Measurements from ENCODE around the gene OBSCN. TPM values are rescaled to one million over a fixed set of nuclear protein-coding genes. Genes with fewer than 3 reads are reported as not detected.

The OBSCN gene
- total and polyA plus RNA-seq, 2 donors: 10.1 to 75.9 TPM

DNA sequence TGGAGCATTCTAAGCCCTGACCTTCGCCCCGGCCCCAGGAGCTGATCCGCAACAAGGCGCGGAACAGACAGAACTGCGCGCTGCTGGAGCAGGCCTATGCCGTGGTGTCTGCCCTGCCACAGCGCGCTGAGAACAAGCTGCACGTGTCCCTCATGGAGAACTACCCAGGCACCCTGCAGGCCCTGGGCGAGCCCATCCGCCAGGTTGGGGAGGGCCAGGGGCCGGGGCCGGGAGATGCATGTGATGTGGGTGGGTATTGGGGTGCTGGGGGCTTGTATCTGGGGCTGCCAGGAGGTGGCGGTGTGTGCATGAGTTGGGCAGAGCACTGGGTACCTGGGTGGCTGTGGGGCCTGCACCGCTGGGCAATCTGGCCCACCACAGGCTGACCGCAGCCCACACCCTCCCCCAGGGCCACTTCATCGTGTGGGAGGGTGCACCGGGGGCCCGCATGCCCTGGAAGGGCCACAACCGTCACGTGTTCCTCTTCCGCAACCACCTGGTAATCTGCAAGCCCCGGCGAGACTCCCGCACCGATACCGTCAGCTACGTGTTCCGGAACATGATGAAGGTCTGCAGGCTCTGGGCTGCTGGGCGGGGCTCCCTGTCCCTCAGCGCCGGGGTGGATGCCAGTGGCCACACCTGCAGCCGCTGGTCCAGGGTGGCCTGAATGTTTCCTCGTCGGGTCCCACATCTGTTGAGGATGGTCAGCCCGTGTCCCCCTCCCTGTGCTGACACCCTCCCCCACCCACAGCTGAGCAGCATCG lies 133.0 kb downstream of the OBSCN start:
- DNase-seq (ENCODE audit: low read depth in 6 of 9, low spot score in 9 of 9): no peak

DNA sequence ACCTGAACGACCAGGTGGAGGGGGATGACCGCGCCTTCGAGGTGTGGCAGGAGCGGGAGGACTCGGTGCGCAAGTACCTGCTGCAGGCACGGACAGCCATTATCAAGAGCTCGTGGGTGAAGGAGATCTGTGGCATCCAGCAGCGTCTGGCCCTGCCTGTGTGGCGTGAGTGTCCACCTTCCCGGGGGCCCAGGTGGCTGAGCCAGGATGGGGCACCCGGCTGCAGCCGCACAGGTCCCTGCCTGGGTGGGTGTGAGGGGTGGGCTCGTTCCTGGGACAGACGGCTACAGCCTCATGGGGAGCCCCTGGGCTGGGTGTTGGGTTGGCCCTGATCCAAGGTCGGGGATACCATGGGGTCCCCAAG lies 133.6 kb downstream of the OBSCN start:
- 96% methylated on average over 17 of the region's 17 CpGs for WGBS
- Histone ChIP-seq H3K27ac (ENCODE audit: low read depth in 1 of 2, low read length in 1 of 2) (no peak overlapping the region), H3K4me3 (ENCODE audit: low read length in 2 of 2) (no peak overlapping the region), H3K36me3 (ENCODE audit: control insufficient read depth in 2 of 2, insufficient read depth in 2 of 2, low read length in 1 of 2) (peaks cover 5 to 23% of the 10 kb centered on the region in 2 donors), H3K27me3 (ENCODE audit: control insufficient read depth in 2 of 2, insufficient read depth in 1 of 2, low read length in 1 of 2) (no peaks in the 10 kb centered on the region), H3K9me3 (ENCODE audit: control insufficient read depth in 2 of 2, insufficient read depth in 1 of 2, low read length in 1 of 2) (no peaks in the 10 kb centered on the region), H3K4me1 (ENCODE audit: control insufficient read depth in 2 of 2, insufficient read depth in 2 of 2, low read length in 2 of 2) (no peaks in the 10 kb centered on the region)
- no peak for DNase-seq (ENCODE audit: low read depth in 6 of 9, low spot score in 9 of 9)

More for the DNA sequence above, 133.0 kb downstream of the OBSCN start:
- no peaks in the 10 kb centered on the region for H3K9me3 ChIP-seq (ENCODE audit: control insufficient read depth in 2 of 2, insufficient read depth in 1 of 2, low read length in 1 of 2)
- no peaks in the 10 kb centered on the region for H3K27me3 ChIP-seq (ENCODE audit: control insufficient read depth in 2 of 2, insufficient read depth in 1 of 2, low read length in 1 of 2)
- H3K27ac ChIP-seq (ENCODE audit: low read depth in 1 of 2, low read length in 1 of 2): no peak overlapping the region
- no peaks in the 10 kb centered on the region for H3K4me1 ChIP-seq (ENCODE audit: control insufficient read depth in 2 of 2, insufficient read depth in 2 of 2, low read length in 2 of 2)
- WGBS: 95% methylated on average over 39 of the region's 39 CpGs
- no peak overlapping the region for H3K4me3 ChIP-seq (ENCODE audit: low read length in 2 of 2)
- peaks cover 5 to 23% of the 10 kb centered on the region in 2 donors for H3K36me3 ChIP-seq (ENCODE audit: control insufficient read depth in 2 of 2, insufficient read depth in 2 of 2, low read length in 1 of 2)

DNA sequence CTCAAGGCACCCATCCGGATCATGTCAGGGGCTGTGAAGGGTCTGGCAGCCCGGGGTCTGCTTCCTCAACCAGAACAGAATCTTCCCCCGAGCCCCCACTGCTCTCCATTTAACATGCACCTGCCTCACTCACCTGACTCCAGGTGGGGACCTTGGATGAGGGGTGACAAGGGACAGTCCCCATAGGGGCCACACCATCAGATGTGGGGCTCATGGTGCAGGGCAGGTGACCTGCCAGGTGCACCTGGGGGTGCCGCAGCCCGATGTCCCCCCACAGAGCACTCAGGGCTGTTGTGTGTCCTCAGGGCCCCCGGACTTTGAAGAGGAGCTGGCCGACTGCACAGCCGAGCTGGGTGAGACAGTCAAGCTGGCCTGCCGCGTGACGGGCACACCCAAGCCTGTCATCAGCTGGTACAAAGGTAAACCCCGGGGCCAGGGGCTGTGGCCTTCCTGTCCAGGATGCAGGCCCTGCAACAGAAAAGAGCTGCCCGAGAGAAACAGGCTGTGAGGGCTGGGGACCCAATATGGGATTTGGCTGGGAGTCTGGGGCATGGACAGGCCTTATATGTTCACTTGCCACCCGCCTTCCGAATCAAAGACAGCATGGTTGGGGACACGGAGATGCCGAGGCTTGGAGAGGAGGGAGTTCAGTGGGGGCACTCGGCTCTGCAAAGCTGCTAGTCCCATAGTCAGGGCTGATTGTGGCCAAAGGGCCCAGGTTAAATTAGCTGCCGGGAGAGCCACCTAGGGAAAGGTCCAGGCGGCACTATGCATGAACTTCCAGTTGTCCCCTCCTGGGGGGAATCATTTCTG lies 134.2 kb downstream of the OBSCN start:
- H3K9me3 ChIP-seq (ENCODE audit: control insufficient read depth in 2 of 2, insufficient read depth in 1 of 2, low read length in 1 of 2): no peaks in the 10 kb centered on the region
- 96% methylated on average over 20 of the region's 20 CpGs for WGBS
- no peak overlapping the region for H3K27ac ChIP-seq (ENCODE audit: low read depth in 1 of 2, low read length in 1 of 2)
- H3K4me3 ChIP-seq (ENCODE audit: low read length in 2 of 2): no peak overlapping the region
- no peaks in the 10 kb centered on the region for H3K27me3 ChIP-seq (ENCODE audit: control insufficient read depth in 2 of 2, insufficient read depth in 1 of 2, low read length in 1 of 2)
- no peak for DNase-seq (ENCODE audit: low read depth in 6 of 9, low spot score in 9 of 9)
- no peaks in the 10 kb centered on the region for H3K4me1 ChIP-seq (ENCODE audit: control insufficient read depth in 2 of 2, insufficient read depth in 2 of 2, low read length in 2 of 2)
- H3K36me3 ChIP-seq (ENCODE audit: control insufficient read depth in 2 of 2, insufficient read depth in 2 of 2, low read length in 1 of 2): peaks cover 5 to 23% of the 10 kb centered on the region in 2 donors

DNA sequence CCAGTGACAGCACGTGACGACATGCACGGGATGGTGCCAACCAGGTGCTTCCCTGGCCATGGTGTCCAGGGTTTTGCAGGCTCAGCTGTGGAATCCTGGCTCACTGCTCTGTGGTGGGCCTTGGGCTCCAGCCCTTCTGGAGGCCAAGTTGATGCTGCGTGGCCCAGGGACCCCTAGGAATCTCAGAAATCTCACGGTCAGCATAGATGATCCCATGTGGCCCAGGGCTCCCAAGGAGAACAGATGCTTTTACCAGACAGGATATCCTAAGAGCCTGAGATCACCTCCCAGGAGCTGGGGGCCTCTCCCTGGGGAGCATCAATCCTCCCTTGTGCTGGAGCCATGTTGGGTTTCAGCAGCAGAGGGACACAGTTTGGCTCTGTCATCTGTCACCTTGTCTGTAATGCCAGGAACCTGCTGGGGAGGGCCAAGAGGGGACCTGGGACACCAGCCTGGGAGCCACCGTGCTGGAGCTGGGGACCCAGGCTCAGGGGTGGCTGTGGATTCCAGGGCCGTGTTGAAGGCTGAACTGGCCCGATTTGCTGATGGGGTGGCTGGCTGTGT lies 134.9 kb downstream of the OBSCN start:
- Histone ChIP-seq H3K4me3 (ENCODE audit: low read length in 2 of 2) (no peak overlapping the region), H3K27me3 (ENCODE audit: control insufficient read depth in 2 of 2, insufficient read depth in 1 of 2, low read length in 1 of 2) (no peaks in the 10 kb centered on the region), H3K4me1 (ENCODE audit: control insufficient read depth in 2 of 2, insufficient read depth in 2 of 2, low read length in 2 of 2) (no peaks in the 10 kb centered on the region), H3K27ac (ENCODE audit: low read depth in 1 of 2, low read length in 1 of 2) (no peak overlapping the region), H3K36me3 (ENCODE audit: control insufficient read depth in 2 of 2, insufficient read depth in 2 of 2, low read length in 1 of 2) (peaks cover 5 to 23% of the 10 kb centered on the region in 2 donors), H3K9me3 (ENCODE audit: control insufficient read depth in 2 of 2, insufficient read depth in 1 of 2, low read length in 1 of 2) (no peaks in the 10 kb centered on the region)
- no peak for DNase-seq (ENCODE audit: low read depth in 6 of 9, low spot score in 9 of 9)
- WGBS: 92% methylated on average over 8 of the region's 8 CpGs

DNA sequence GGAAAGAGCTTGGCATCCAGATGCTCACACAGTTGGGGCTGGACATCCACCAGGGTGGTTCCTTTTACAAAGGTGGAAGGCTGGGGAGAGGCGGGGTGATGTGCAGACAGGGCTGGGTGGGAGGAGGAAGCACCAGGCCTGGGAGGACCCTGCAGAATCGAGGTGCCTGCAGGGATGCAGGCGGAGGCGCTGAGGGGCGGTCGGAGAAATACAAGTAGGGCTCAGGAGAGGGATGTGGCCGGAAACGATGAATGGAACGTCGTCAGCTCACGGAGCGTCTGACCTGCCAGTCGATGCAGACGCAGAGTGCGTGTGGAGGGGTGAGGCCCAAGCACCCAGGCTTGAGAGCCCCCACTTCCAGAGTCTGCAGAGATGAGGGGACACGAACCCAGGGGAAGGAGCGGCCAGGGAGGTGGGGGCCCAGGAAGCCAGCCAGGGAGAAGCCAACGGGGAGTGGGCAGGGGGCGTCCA lies 135.4 kb downstream of the OBSCN start:
- Histone ChIP-seq H3K27ac (ENCODE audit: low read depth in 1 of 2, low read length in 1 of 2) (no peak overlapping the region), H3K27me3 (ENCODE audit: control insufficient read depth in 2 of 2, insufficient read depth in 1 of 2, low read length in 1 of 2) (no peaks in the 10 kb centered on the region), H3K9me3 (ENCODE audit: control insufficient read depth in 2 of 2, insufficient read depth in 1 of 2, low read length in 1 of 2) (no peaks in the 10 kb centered on the region), H3K36me3 (ENCODE audit: control insufficient read depth in 2 of 2, insufficient read depth in 2 of 2, low read length in 1 of 2) (peaks cover 2 to 17% of the 10 kb centered on the region in 2 donors), H3K4me3 (ENCODE audit: low read length in 2 of 2) (no peak overlapping the region), H3K4me1 (ENCODE audit: control insufficient read depth in 2 of 2, insufficient read depth in 2 of 2, low read length in 2 of 2) (no peaks in the 10 kb centered on the region)
- 97% methylated on average over 19 of the region's 19 CpGs for WGBS
- no peak for DNase-seq (ENCODE audit: low read depth in 6 of 9, low spot score in 9 of 9)

DNA sequence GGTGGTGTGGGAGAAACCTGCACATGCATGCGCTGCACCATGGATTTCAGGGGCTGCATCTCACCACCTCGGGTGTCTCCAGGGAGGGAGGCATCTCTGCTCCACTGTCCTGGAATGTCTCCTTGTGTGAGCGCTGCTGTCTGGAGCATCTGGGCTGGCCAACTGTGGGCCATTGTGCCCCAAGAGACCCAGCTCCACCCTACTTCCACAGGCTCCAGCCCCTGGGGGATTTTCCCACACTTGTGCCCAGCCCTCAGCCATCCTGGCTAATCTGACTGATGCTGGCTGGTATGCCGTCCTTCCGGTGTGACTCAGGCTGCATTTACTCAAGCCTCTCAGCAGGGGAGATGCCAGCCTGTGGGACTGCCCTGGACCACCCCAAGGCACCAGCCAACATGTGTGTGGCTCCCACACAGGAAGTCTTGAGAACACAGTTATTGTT lies 136.8 kb downstream of the OBSCN start:
- WGBS: 97% methylated on average over 5 of the region's 5 CpGs
- DNase-seq (ENCODE audit: low read depth in 6 of 9, low spot score in 9 of 9): no peak
- Histone ChIP-seq H3K4me1 (ENCODE audit: control insufficient read depth in 2 of 2, insufficient read depth in 2 of 2, low read length in 2 of 2) (no peaks in the 10 kb centered on the region), H3K27me3 (ENCODE audit: control insufficient read depth in 2 of 2, insufficient read depth in 1 of 2, low read length in 1 of 2) (no peaks in the 10 kb centered on the region), H3K36me3 (ENCODE audit: control insufficient read depth in 2 of 2, insufficient read depth in 2 of 2, low read length in 1 of 2) (peaks cover 0 to 10% of the 10 kb centered on the region in 2 donors), H3K9me3 (ENCODE audit: control insufficient read depth in 2 of 2, insufficient read depth in 1 of 2, low read length in 1 of 2) (no peaks in the 10 kb centered on the region), H3K27ac (ENCODE audit: low read depth in 1 of 2, low read length in 1 of 2) (no peak overlapping the region), H3K4me3 (ENCODE audit: low read length in 2 of 2) (no peak overlapping the region)

DNA sequence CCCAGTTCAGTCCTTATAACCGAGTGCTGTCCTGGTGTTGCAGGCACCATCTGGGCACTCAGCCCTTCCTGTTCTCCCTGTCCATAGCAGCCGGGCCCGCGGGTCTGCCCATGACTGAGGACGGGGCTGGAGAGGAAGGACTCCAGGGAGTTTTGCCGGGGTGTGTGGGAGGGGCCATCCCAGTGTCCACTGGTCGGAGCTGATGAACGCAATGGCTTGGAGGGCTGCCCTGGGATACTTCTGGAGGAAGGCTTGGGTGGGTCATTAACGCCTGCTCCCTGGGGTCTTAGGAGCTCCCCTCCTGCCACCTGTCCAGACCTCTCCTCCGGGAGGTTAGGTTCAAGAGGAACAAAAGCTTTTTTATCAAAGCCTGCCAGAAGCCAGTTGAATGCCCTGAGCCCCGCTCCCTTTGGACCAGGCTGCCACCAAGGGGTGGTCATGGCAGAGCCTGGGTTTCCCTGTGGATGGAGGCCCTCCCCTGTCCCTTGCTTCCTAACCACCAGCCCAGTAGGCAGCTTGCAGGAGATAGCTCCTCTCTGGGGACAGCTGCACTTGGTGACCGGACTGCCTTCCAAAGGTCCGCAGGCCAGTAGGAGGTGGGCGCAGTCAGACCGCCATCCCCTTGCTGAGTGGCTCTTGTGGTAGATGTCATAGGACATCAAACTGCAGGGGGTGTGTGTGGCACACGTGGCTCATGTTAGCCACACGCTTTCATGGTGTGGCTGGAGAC lies 137.5 kb downstream of the OBSCN start:
- DNase-seq (ENCODE audit: low read depth in 6 of 9, low spot score in 9 of 9): no peak
- Histone ChIP-seq H3K4me1 (ENCODE audit: control insufficient read depth in 2 of 2, insufficient read depth in 2 of 2, low read length in 2 of 2) (no peaks in the 10 kb centered on the region), H3K36me3 (ENCODE audit: control insufficient read depth in 2 of 2, insufficient read depth in 2 of 2, low read length in 1 of 2) (peaks cover 0 to 7% of the 10 kb centered on the region in 2 donors), H3K27ac (ENCODE audit: low read depth in 1 of 2, low read length in 1 of 2) (no peak overlapping the region), H3K27me3 (ENCODE audit: control insufficient read depth in 2 of 2, insufficient read depth in 1 of 2, low read length in 1 of 2) (no peaks in the 10 kb centered on the region), H3K9me3 (ENCODE audit: control insufficient read depth in 2 of 2, insufficient read depth in 1 of 2, low read length in 1 of 2) (no peaks in the 10 kb centered on the region), H3K4me3 (ENCODE audit: low read length in 2 of 2) (no peak overlapping the region)
- 95% methylated on average over 17 of the region's 17 CpGs for WGBS

DNA sequence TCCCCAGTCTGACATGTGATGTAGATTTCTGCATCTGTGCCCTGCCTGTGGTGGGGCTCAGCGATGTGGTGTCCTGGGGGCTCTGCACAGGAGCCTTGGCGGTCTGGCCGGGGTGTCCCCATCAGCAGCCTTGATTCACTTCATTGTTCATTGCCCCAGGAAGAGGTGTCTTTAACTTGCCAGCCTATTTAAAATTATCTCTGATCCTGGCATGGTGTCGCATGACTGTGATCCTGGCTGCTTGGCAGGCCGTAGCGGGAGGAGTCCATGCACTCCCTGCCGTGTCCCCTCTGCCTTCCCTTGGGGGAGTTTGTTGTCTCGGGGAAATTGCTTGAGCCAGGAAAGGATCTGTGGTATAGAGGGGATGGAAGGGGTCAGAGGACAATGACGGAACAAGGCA lies 138.9 kb downstream of the OBSCN start:
- DNase-seq (ENCODE audit: low read depth in 6 of 9, low spot score in 9 of 9): no peak
- H3K9me3 ChIP-seq (ENCODE audit: control insufficient read depth in 2 of 2, insufficient read depth in 1 of 2, low read length in 1 of 2): no peaks in the 10 kb centered on the region

More for the DNA sequence above, 138.9 kb downstream of the OBSCN start:
- Histone ChIP-seq H3K4me1 (ENCODE audit: control insufficient read depth in 2 of 2, insufficient read depth in 2 of 2, low read length in 2 of 2) (no peaks in the 10 kb centered on the region), H3K27me3 (ENCODE audit: control insufficient read depth in 2 of 2, insufficient read depth in 1 of 2, low read length in 1 of 2) (no peaks in the 10 kb centered on the region), H3K27ac (ENCODE audit: low read depth in 1 of 2, low read length in 1 of 2) (no peak overlapping the region), H3K36me3 (ENCODE audit: control insufficient read depth in 2 of 2, insufficient read depth in 2 of 2, low read length in 1 of 2) (peaks cover 0 to 12% of the 10 kb centered on the region in 2 donors), H3K4me3 (ENCODE audit: low read length in 2 of 2) (no peak overlapping the region)
- WGBS: 97% methylated on average over 9 of the region's 9 CpGs
